HG02840 (cell line): ENCODE data around the gene SLC1A3.
"Not testable (repeated sequence)": the region's sequence is repeated elsewhere in the genome, so short reads cannot be mapped to it uniquely, and the experiment has no call there.

Experiments
- ATAC-seq: cut with Tn5 transposase; IDR thresholded peaks from one replicate; pipeline ENCODE4 v1.9.1; 2021; ENCODE audit warnings: mild to moderate bottlenecking, moderate library complexity, moderate number of reproducible peaks; ENCODE audit not compliant: unreplicated experiment, low FRiP score

SLC1A3 gene

GRCh38 chr5:36630201-36631145 is 24.1 kb downstream of the SLC1A3 start:
- ATAC-seq, result no peak

- ATAC-seq, result no peak
Measured at GRCh38 chr5:36631154-36631553, 24.7 kb downstream of the SLC1A3 start.

- ATAC-seq, result no peak
Measured at GRCh38 chr5:36631620-36632362, 25.4 kb downstream of the SLC1A3 start.

GRCh38 chr5:36632363-36632664 is 25.9 kb downstream of the SLC1A3 start:
- ATAC-seq, result no peak

GRCh38 chr5:36635721-36636390 is 29.4 kb downstream of the SLC1A3 start:
- ATAC-seq, result no peak

GRCh38 chr5:36637101-36637500 is 30.7 kb downstream of the SLC1A3 start:
- no peak for ATAC-seq

- ATAC-seq, result no peak
Measured at GRCh38 chr5:36637516-36637915, 31.1 kb downstream of the SLC1A3 start.

GRCh38 chr5:36638056-36638455 is 31.6 kb downstream of the SLC1A3 start:
- no peak for ATAC-seq

GRCh38 chr5:36640949-36641348 is 34.5 kb downstream of the SLC1A3 start:
- ATAC-seq, result no peak

GRCh38 chr5:36641431-36641830 is 35.0 kb downstream of the SLC1A3 start:
- no peak for ATAC-seq

- ATAC-seq, result no peak
Measured at GRCh38 chr5:36642089-36642488, 35.7 kb downstream of the SLC1A3 start.

- no peak for ATAC-seq
Measured at GRCh38 chr5:36643162-36643561, 36.8 kb downstream of the SLC1A3 start.

GRCh38 chr5:36643841-36644240 is 37.4 kb downstream of the SLC1A3 start:
- not testable (repeated sequence) for ATAC-seq

- no peak for ATAC-seq
Measured at GRCh38 chr5:36644727-36645126, 38.3 kb downstream of the SLC1A3 start.

- no peak for ATAC-seq
Measured at GRCh38 chr5:36646100-36646499, 39.7 kb downstream of the SLC1A3 start.

GRCh38 chr5:36646507-36647023 is 40.2 kb downstream of the SLC1A3 start:
- ATAC-seq, result no peak

- no peak for ATAC-seq
Measured at GRCh38 chr5:36647046-36647445, 40.6 kb downstream of the SLC1A3 start.

GRCh38 chr5:36648426-36648825 is 42.0 kb downstream of the SLC1A3 start:
- no peak for ATAC-seq

GRCh38 chr5:36651761-36652685 is 45.6 kb downstream of the SLC1A3 start:
- no peak for ATAC-seq
